Epithelial cell of proximal tubule (primary cell): ENCODE results near the gene IL22. TPM values are rescaled to one million over a fixed set of nuclear protein-coding genes. Genes with fewer than 3 reads are reported as not detected.

Source experiments
- DNase-seq: peaks from one replicate; pipeline ENCODE4 v3.0.0-alpha.2; 2011; ENCODE audit warnings: low read depth
- H3K4me3 ChIP-seq: 2 replicates; pipeline ENCODE4 v1.5.1; 2011; ENCODE audit warnings: low read depth, mild to moderate bottlenecking, low read length
- total RNA-seq: library from RNA; depleted of rRNA; stranded (reverse); fragments of >200 nt; gene quantifications from 2 replicates; pipeline ENCODE4 v1.2.3, GENCODE V29; 2015
- TF ChIP-seq, protein P1 (sequence below): conservative IDR thresholded peaks from 2 replicates; pipeline ENCODE4 v1.5.1; 2012; ENCODE audit warnings: low read depth, mild to moderate bottlenecking, low read length

The IL22 gene
- total RNA-seq, 1 donor from 2014 or later = not detected

DNA sequence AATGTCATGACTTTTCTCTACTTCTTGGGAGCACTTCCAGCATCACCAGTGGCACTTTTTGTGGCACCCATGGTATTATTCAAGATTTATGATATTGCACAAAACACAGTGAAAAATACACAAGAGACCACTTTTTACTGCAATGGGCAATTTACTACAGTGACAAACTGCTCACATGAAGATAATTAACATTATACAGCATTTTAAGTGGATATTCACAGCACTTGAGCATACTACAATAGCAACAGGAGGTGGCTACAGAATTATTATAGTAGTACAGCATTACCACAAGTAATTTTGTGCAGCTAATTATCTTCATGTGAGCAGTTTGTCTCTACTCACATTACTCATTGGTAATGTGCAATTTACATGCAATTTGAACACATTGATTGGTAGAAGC, 46.1 kb downstream of the IL22 start:
- TF ChIP-seq, protein P1, sequence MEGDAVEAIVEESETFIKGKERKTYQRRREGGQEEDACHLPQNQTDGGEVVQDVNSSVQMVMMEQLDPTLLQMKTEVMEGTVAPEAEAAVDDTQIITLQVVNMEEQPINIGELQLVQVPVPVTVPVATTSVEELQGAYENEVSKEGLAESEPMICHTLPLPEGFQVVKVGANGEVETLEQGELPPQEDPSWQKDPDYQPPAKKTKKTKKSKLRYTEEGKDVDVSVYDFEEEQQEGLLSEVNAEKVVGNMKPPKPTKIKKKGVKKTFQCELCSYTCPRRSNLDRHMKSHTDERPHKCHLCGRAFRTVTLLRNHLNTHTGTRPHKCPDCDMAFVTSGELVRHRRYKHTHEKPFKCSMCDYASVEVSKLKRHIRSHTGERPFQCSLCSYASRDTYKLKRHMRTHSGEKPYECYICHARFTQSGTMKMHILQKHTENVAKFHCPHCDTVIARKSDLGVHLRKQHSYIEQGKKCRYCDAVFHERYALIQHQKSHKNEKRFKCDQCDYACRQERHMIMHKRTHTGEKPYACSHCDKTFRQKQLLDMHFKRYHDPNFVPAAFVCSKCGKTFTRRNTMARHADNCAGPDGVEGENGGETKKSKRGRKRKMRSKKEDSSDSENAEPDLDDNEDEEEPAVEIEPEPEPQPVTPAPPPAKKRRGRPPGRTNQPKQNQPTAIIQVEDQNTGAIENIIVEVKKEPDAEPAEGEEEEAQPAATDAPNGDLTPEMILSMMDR = no peak
- no peak overlapping the region for H3K4me3 ChIP-seq

GRCh38 chr12:68206446-68206845, 47.0 kb downstream of the IL22 start:
- DNase-seq = no peak
- no peak overlapping the region for H3K4me3 ChIP-seq

More for the DNA sequence above, 46.1 kb downstream of the IL22 start:
- no peak for DNase-seq

GRCh38 chr12:68203460-68203875, 49.9 kb downstream of the IL22 start:
- TF ChIP-seq, protein P1 = no peak

More at GRCh38 chr12:68206446-68206845, 47.0 kb downstream of the IL22 start:
- TF ChIP-seq, protein P1 = no peak

GRCh38 chr12:68200854-68201253, 52.5 kb downstream of the IL22 start:
- DNase-seq = no peak
- H3K4me3 ChIP-seq = no peak overlapping the region
- TF ChIP-seq, protein P1 = no peak

More at GRCh38 chr12:68203460-68203875, 49.9 kb downstream of the IL22 start:
- DNase-seq = no peak
- no peak overlapping the region for H3K4me3 ChIP-seq

DNA sequence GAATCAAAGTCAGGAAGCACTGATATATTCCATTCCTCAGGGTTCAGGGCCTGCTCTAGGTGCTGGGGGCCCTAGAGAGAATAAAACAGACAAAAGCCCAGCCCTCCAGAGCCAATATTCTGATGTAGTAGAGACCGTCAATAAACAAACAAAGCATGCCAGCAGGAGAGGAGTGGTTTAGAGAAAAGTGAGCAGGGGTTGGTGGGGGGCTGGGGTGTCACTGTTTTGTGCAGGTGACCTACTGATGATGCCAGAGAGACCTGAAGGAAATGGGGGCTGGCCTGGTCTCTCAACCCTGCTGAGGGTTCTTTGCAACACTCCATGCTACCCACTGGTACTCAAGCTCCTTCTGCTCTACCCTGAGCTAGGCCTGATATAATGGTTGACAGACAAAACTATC, 54.3 kb downstream of the IL22 start:
- TF ChIP-seq, protein P1 = no peak
- no peak overlapping the region for H3K4me3 ChIP-seq
- no peak for DNase-seq

DNA sequence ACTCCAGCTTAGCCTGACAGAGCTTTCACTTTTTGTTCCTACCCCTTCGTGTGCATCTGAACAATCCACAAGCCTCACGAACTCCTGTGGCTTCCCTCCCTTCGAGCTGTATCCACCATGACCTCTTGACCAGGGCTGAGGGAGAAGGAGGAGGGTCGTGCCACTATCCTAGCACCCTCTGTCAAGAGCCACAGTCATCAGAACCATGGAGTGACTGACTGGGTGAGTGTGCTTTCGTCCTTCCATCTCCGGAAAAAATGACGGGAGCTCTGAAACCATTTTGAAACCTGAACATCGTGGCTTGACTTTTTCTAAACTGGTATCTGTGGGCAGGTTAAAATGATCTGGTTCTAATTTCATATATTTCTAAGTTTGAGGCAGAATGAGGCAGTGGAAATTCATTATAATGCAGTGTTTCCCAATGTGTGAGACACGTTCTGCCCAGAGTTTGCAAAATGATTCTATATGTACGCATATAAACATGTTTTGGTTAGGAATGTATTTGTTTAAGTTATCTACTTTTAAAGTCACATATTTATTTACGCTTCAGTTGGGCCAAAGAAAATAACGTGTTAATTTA, 54.8 kb downstream of the IL22 start:
- TF ChIP-seq, protein P1 = no peak
- no peak overlapping the region for H3K4me3 ChIP-seq
- DNase-seq = no peak

Other genes starting within 250 kb of the IL22 start
- gene IFNG, start 93.9 kb downstream of the IL22 start, total RNA-seq = not detected in 2 replicates
- gene IL26, start 27.8 kb downstream of the IL22 start, total RNA-seq = not detected in 2 replicates
- gene MDM1, start 78.8 kb upstream of the IL22 start, total RNA-seq = 3.9 and 7.2 TPM in 2 replicates